HCT116 (cell line): Measurements from ENCODE around the gene PTTG2. TPM values are rescaled to one million over a fixed set of nuclear protein-coding genes. Genes with fewer than 3 reads are reported as not detected.

Experiments
- ATAC-seq: fragments of 200-7000 bp; cut with Tn5 transposase; 2 replicates; pipeline ENCODE4 v1.9.1; 2020; ENCODE audit warnings: mild to moderate bottlenecking, moderate library complexity
- BruUV-seq: library from RNA; stranded (reverse); fragments of 400-500 nt; replicated peaks from 2 replicates; lab custom pipeline; 2021; lab: Mats Ljungman, UMichigan
- CTCF ChIA-PET: fragments of 300-600 bp; sonication (Branson Sonifier 250); formaldehyde crosslinking; loops from one replicate; lab custom pipeline; 2021; ENCODE audit warnings: antibody characterized with exemption; lab: Charles Lee
- POLR2A ChIA-PET: fragments of 300-600, 350-600 bp; sonication (Branson Sonifier 250); formaldehyde crosslinking; loops from one replicate; lab custom pipeline; 2021; ENCODE audit warnings: antibody characterized with exemption; lab: Charles Lee
- RAD21 ChIA-PET, 2 experiments: fragments of 300-600 bp; sonication (Branson Sonifier 250); formaldehyde crosslinking; loops; one replicate each; lab custom pipeline; 2023; ENCODE audit warnings: low total read pairs in 2 of 2; ENCODE audit not compliant: uncharacterized antibody in 2 of 2, unreplicated experiment in 2 of 2, low non-redundant PET in 1 of 2; lab: Charles Lee
- DNase-seq: peaks from one replicate; pipeline ENCODE4 v3.0.0-alpha.2; 2010; ENCODE audit warnings: low read depth, low spot score
- H2AFZ ChIP-seq: fragments of 200-600 bp; shearing (Covaris generic), sonication (generic); 2 replicates; pipeline ENCODE4 v1.6.1; 2017; ENCODE audit warnings: low read depth, mixed run types, mixed read lengths, antibody characterized with exemption, low read length; ENCODE audit not compliant: poor library complexity, severe bottlenecking
- H3K27ac ChIP-seq: 2 replicates; pipeline ENCODE4 v1.5.1; 2012; ENCODE audit warnings: low read depth, low read length
- H3K27me3 ChIP-seq: fragments of 200-600 bp; sonication (generic); 2 replicates; pipeline ENCODE4 v1.6.1; 2016; ENCODE audit warnings: mixed run types, low read length, mixed read lengths; ENCODE audit not compliant: insufficient read depth
- H3K36me3 ChIP-seq, 2 experiments: fragments of 200-500 bp in 1 of 2; fragments of 200-600 bp in 1 of 2; sonication (Bioruptor generic) in 1 of 2; sonication (generic) in 1 of 2; 2 replicates each; pipeline versions ENCODE4 v1.5.1 to v1.6.1; 2014 to 2016; ENCODE audit warnings: low read length in 2 of 2, inconsistent platforms in 1 of 2, mixed read lengths in 1 of 2, mixed run types in 1 of 2; ENCODE audit not compliant: insufficient read depth in 2 of 2, control insufficient read depth in 1 of 2
- H3K4me1 ChIP-seq, 2 experiments: fragments of 200-600 bp in 1 of 2; sonication (generic) in 1 of 2; 2 replicates each; pipeline versions ENCODE4 v1.5.1 to v1.6.1; 2012 to 2017; ENCODE audit warnings: low read length in 2 of 2, inconsistent platforms in 1 of 2, mild to moderate bottlenecking in 1 of 2, mixed read lengths in 1 of 2, mixed run types in 1 of 2, moderate library complexity in 1 of 2; ENCODE audit not compliant: insufficient read depth in 2 of 2, control insufficient read depth in 1 of 2
- H3K4me2 ChIP-seq: fragments of 200-600 bp; sonication (generic); 2 replicates; pipeline ENCODE4 v1.6.1; 2017; ENCODE audit warnings: mixed run types, low read length, mixed read lengths
- H3K4me3 ChIP-seq, 2 experiments: fragments of 200-600 bp in 1 of 2; sonication (generic) in 1 of 2; replicated peaks in 1 of 2; 2 replicates each; pipeline ENCODE4 v1.5.1; 2011 to 2016; ENCODE audit warnings: low read length in 2 of 2, control low read depth in 1 of 2, low read depth in 1 of 2, mild to moderate bottlenecking in 1 of 2, mixed read lengths in 1 of 2, mixed run types in 1 of 2
- H3K79me2 ChIP-seq: fragments of 200-600 bp; sonication (generic); 2 replicates; pipeline ENCODE4 v1.6.1; 2017; ENCODE audit warnings: mild to moderate bottlenecking, mixed run types, low read length, moderate library complexity, mixed read lengths; ENCODE audit not compliant: insufficient read depth
- H3K9ac ChIP-seq: fragments of 200-600 bp; sonication (generic); 2 replicates; pipeline ENCODE4 v1.6.1; 2016; ENCODE audit warnings: low read length, mixed read lengths
- H3K9me2 ChIP-seq: fragments of 200-600 bp; sonication (generic), shearing (Covaris generic); 2 replicates; pipeline ENCODE4 v1.6.1; 2017; ENCODE audit warnings: mixed run types, mild to moderate bottlenecking, moderate library complexity; ENCODE audit not compliant: insufficient read depth
- H3K9me3 ChIP-seq, 2 experiments: fragments of 200-500 bp in 1 of 2; fragments of 200-600 bp in 1 of 2; sonication (Bioruptor generic) in 1 of 2; sonication (generic) in 1 of 2; 2 replicates each; pipeline ENCODE4 v1.6.1; 2014 to 2017; ENCODE audit warnings: low read length in 2 of 2, mixed read lengths in 2 of 2, inconsistent platforms in 1 of 2, low read depth in 1 of 2, mild to moderate bottlenecking in 1 of 2, mixed run types in 1 of 2, moderate library complexity in 1 of 2; ENCODE audit not compliant: control insufficient read depth in 1 of 2, insufficient read depth in 1 of 2
- H4K20me1 ChIP-seq: fragments of 200-600 bp; sonication (generic), shearing (Covaris generic); 2 replicates; pipeline ENCODE4 v1.6.1; 2017; ENCODE audit warnings: mixed run types, mild to moderate bottlenecking, moderate library complexity; ENCODE audit not compliant: insufficient read depth
- EZH2phosphoT487 ChIP-seq: fragments of 200-600 bp; IDR thresholded peaks from 2 replicates; pipeline ENCODE4 v1.6.1; 2018; ENCODE audit warnings: antibody characterized with exemption, borderline replicate concordance
- JUND ChIP-seq: IDR thresholded peaks from 2 replicates; pipeline ENCODE4 v1.6.1; 2012
- RAD21 ChIP-seq: IDR thresholded peaks from 2 replicates; pipeline ENCODE4 v1.6.1; 2012; ENCODE audit warnings: low read depth, mild to moderate bottlenecking
- SRF ChIP-seq: IDR thresholded peaks from 2 replicates; pipeline ENCODE4 v1.6.1; 2012; ENCODE audit warnings: low read depth
- YY1 ChIP-seq: IDR thresholded peaks from 2 replicates; pipeline ENCODE4 v1.6.1; 2011; ENCODE audit warnings: low read length, low read depth, moderate library complexity, mild to moderate bottlenecking; ENCODE audit not compliant: insufficient replicate concordance; ENCODE audit errors: extremely low read depth
- ZFX ChIP-seq: fragments of 450-650 bp; IDR thresholded peaks from 2 replicates; pipeline ENCODE4 v1.6.1; 2017
- intact Hi-C: fragments of 100-400 bp; cut with micrococcal nuclease; formaldehyde crosslinking; loops from 2 replicates; pipeline ENCODE4 v1.10.0; 2022
- total RNA-seq: library from RNA; stranded (reverse); gene quantifications from one replicate; pipeline ENCODE4 v1.2.1, GENCODE V29; 2021; ENCODE audit not compliant: unreplicated experiment

The PTTG2 gene
- total RNA-seq, 1 experiment from 2014 or later = not detected

- H3K9me2 ChIP-seq = no peaks in the 10 kb centered on the region
- RAD21 ChIA-PET = no interaction called here
- no peak overlapping the region for H2AFZ ChIP-seq
- POLR2A ChIA-PET = no interaction called here
- peaks cover 0 to 3% of the 10 kb centered on the region in 2 experiments; a peak in 1 of 4 replicates for H3K4me1 ChIP-seq
- intact Hi-C loops = no loop called here
- peaks cover 7% of the 10 kb centered on the region for H3K79me2 ChIP-seq
- no peak overlapping the region for H3K9ac ChIP-seq
- no peak for ATAC-seq
- no TSS peak for BruUV-seq
- H3K9me3 ChIP-seq = no peaks in the 10 kb centered on the region
- H3K27me3 ChIP-seq = no peaks in the 10 kb centered on the region
- no peaks in the 10 kb centered on the region for H3K36me3 ChIP-seq
- no peak for DNase-seq
- no peaks in the 10 kb centered on the region for H4K20me1 ChIP-seq
- TF ChIP-seq SRF = no peak
- no peak for TF ChIP-seq JUND
- TF ChIP-seq EZH2phosphoT487 = no peak
- TF ChIP-seq ZFX = no peak
- TF ChIP-seq, all 23 proteins: peak for 0
- H3K4me2 ChIP-seq = no peak overlapping the region
- CTCF ChIA-PET = no interaction called here
- no peak overlapping the region for H3K27ac ChIP-seq
- H3K4me3 ChIP-seq = no peak overlapping the region
These were observed 41.7 kb downstream of the PTTG2 start for GRCh38 chr4:38001927-38002326.

DNA sequence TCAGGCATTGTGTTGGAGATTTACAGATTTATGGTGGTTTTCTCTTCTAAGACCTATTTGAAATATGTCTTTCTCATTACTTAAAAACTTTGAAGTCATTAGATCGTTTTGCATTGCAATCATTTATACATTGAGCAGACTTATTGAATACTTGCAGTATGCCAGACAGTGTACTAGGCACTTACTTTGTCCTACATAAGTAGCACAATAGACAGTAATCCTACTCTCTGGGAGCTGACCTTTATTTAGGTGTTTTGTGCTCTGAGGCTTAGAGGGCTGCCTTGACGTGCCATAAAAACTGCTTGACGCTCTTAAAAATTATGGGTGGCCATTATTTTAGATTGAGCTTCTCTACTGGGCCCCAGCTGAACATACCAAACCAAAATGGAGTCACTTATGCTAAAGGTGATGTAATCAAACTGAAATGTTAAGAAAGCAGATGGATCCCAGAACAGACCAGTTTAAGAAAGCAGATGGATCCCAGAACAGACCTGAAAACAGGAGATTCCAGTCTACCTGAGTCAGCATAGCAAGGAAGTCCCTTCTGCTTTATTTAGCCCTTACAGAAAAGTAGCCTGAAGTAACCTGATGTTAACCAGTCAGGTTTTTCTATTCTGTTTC, 42.4 kb downstream of the PTTG2 start:
- Histone ChIP-seq H3K27ac (no peak overlapping the region), H3K36me3 (no peaks in the 10 kb centered on the region), H3K27me3 (no peaks in the 10 kb centered on the region), H3K4me1 (peaks cover 0 to 3% of the 10 kb centered on the region in 2 experiments; a peak in 1 of 4 replicates), H3K9me2 (no peaks in the 10 kb centered on the region), H4K20me1 (no peaks in the 10 kb centered on the region), H3K9ac (no peak overlapping the region), H2AFZ (no peak overlapping the region), H3K9me3 (no peaks in the 10 kb centered on the region), H3K4me2 (no peak overlapping the region), H3K79me2 (peaks cover 8% of the 10 kb centered on the region), H3K4me3 (no peak overlapping the region)
- CTCF ChIA-PET = no interaction called here
- TF ChIP-seq RAD21 (no peak), YY1 (no peak)
- no TSS peak for BruUV-seq
- ATAC-seq (no peak), DNase-seq (no peak)
- RAD21 ChIA-PET = no interaction called here
- POLR2A ChIA-PET = no interaction called here
- intact Hi-C loops = no loop called here
